GM12878 (cell line): ENCODE measurements around the gene RIMBP2.

Source experiments
- CTCF ChIP-seq, 3 experiments: IDR thresholded peaks in 2 of 3; conservative IDR thresholded peaks in 1 of 3; 2 replicates each; pipeline ENCODE4 v1.5.1; 2011; ENCODE audit warnings: low read depth in 3 of 3, low read length in 3 of 3, mild to moderate bottlenecking in 3 of 3, control low read depth in 2 of 3, moderate library complexity in 2 of 3, inconsistent platforms in 1 of 3, mixed read lengths in 1 of 3; ENCODE audit not compliant: control insufficient read depth in 2 of 3, insufficient read depth in 1 of 3; ENCODE audit errors: extremely low read depth in 1 of 3
- SMARCA5 ChIP-seq: fragments of 450-650 bp; IDR thresholded peaks from 2 replicates; pipeline ENCODE4 v1.6.1; 2017; ENCODE audit warnings: mild to moderate bottlenecking
- YBX1 ChIP-seq: fragments of 450-650 bp; IDR thresholded peaks from 2 replicates; pipeline ENCODE4 v1.6.1; 2016; ENCODE audit warnings: antibody characterized with exemption

- TF ChIP-seq SMARCA5 (no peak), CTCF (IDR thresholded peaks at IDR 0.05 in 2 of 3, conservative IDR thresholded peaks at IDR 0.05 in 1 of 3; ENCODE audit: control insufficient read depth in 2 of 3, extremely low read depth in 1 of 3, insufficient read depth in 1 of 3, low read depth in 3 of 3, low read length in 3 of 3) (no peak), YBX1 (no peak)
Observed at GRCh38 chr12:130540376-130540775, 175.7 kb downstream of the RIMBP2 start.
